Omental fat pad (tissue), 4 donors: ENCODE results near the gene MLPH. TPM values are rescaled to one million over a fixed set of nuclear protein-coding genes. Genes with fewer than 3 reads are reported as not detected.
"Not testable (repeated sequence)": the region's sequence is repeated elsewhere in the genome, so short reads cannot be mapped to it uniquely, and the experiment has no call there.

Source experiments
- ATAC-seq: fragments of 150-250 bp; one replicate; pipeline ENCODE4 v1.9.1; 2016; ENCODE audit warnings: mild to moderate bottlenecking, moderate library complexity; ENCODE audit not compliant: low FRiP score
- DNase-seq: peaks from one replicate; pipeline ENCODE4 v3.0.0-alpha.2; 2019; ENCODE audit warnings: low spot score
- total RNA-seq, 4 donors: library from RNA; depleted of rRNA; stranded (reverse); fragments of >200 nt; gene quantifications; one replicate each; pipeline ENCODE4 v1.1.0, GENCODE V29; 2016
- TF ChIP-seq, protein P1 (sequence below), 3 donors: fragments of 450-650 bp; IDR thresholded peaks; one replicate each; pipeline ENCODE4 v1.5.1; 2016 to 2017; ENCODE audit warnings: antibody characterized with exemption in 3 of 3, mild to moderate bottlenecking in 3 of 3, moderate library complexity in 2 of 3

Gene MLPH
- total RNA-seq, 4 donors from 2014 or later, result 3.8 to 23.6 (median 6.4) TPM

DNA sequence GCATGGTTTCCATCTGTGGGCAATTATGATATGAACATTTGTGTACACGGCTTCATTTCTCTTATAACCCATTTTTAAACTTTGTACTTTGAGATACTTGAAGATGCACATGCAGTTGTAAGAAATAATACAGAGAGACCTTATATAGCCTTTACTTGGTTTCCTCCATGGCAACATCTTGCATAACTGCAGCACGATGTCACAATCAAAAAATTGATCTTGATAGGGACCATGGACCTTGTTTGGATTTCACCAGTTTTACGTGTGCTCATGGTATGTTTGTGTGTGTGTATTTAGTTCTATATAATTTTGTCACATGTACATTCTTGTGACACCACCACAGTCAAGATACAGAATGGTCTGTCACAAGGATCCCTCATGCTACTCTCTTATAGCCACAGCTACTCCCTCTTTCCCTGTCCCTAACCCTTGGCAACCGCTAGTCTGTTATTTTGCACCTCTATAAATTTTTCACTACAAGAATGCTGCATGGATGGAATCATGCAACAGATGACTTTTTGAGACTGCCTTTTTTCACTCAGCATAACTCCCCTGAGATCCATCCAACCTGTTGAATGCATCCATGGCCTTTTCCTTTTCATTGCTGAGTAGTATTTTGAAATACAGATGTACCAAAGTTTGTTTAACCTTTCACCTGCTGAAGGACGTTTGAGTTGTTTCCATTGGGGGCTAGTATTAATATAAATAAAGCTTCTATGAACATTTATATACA lies 19.4 kb upstream of the MLPH start:
- DNase-seq (no peak), ATAC-seq (no peak)
- TF ChIP-seq, protein P1, sequence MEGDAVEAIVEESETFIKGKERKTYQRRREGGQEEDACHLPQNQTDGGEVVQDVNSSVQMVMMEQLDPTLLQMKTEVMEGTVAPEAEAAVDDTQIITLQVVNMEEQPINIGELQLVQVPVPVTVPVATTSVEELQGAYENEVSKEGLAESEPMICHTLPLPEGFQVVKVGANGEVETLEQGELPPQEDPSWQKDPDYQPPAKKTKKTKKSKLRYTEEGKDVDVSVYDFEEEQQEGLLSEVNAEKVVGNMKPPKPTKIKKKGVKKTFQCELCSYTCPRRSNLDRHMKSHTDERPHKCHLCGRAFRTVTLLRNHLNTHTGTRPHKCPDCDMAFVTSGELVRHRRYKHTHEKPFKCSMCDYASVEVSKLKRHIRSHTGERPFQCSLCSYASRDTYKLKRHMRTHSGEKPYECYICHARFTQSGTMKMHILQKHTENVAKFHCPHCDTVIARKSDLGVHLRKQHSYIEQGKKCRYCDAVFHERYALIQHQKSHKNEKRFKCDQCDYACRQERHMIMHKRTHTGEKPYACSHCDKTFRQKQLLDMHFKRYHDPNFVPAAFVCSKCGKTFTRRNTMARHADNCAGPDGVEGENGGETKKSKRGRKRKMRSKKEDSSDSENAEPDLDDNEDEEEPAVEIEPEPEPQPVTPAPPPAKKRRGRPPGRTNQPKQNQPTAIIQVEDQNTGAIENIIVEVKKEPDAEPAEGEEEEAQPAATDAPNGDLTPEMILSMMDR (IDR thresholded peaks at IDR 0.05), result no peak

DNA sequence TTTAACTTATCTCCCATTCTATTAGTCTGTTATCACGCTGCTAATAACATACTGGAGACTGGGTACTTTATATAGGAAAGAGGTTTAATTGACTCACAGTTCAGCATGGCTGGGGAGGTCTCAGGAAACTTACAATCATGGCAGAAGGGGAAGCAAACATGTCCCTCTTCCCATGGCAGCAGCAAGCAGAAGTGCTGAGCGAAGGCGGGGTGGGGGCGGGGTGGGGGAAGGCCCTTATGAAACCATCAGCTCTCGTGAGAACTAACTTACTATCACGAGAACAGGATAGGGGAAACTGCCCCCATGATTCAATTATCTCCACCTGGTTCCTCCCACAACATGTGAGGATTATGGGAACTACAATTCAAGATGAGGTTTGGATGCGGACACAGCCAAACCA lies 17.6 kb upstream of the MLPH start:
- not testable (repeated sequence) for DNase-seq, ATAC-seq

DNA sequence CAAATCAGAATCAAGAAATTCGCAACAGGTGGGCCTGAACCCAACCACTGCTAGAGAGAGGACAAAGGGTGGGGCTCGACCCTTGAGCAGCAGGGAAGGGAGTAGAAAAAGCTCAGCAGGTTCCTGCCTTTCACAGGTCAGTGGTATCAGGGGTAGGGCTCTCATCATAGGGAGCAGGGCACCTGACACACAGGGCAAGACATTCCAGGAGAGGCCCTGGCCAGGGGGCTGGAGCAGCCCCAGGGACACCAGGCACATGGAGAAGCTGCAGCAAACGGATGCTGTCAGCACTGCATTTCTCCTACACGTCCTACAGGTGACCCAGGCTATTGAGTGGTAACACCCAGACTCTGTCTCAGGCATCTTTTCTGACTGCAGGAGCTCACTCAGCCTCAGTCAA lies 17.2 kb upstream of the MLPH start:
- DNase-seq (no peak), ATAC-seq (no peak)
- TF ChIP-seq, protein P1 (IDR thresholded peaks at IDR 0.05), result no peak

DNA sequence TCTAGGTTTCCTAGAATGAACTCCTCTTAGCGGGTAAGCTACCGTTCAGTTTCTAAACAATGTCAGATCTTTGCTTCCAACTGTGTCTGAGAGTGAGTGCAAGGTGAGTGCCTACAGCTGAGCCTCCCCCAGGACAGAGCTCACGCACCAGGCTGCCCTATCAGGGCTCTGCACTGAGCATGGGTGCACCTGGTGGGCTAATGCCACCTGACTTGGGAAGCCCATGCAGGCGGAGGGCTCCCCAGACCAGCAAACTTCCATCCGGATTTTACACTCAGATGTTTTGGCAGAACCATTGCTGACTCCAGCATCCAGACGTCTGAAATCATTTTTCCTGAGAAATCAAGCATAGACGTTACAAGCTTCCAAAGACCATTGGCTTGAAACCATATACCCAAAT lies 16.1 kb upstream of the MLPH start:
- DNase-seq (no peak), ATAC-seq (no peak)
- TF ChIP-seq, protein P1 (IDR thresholded peaks at IDR 0.05), result no peak

DNA sequence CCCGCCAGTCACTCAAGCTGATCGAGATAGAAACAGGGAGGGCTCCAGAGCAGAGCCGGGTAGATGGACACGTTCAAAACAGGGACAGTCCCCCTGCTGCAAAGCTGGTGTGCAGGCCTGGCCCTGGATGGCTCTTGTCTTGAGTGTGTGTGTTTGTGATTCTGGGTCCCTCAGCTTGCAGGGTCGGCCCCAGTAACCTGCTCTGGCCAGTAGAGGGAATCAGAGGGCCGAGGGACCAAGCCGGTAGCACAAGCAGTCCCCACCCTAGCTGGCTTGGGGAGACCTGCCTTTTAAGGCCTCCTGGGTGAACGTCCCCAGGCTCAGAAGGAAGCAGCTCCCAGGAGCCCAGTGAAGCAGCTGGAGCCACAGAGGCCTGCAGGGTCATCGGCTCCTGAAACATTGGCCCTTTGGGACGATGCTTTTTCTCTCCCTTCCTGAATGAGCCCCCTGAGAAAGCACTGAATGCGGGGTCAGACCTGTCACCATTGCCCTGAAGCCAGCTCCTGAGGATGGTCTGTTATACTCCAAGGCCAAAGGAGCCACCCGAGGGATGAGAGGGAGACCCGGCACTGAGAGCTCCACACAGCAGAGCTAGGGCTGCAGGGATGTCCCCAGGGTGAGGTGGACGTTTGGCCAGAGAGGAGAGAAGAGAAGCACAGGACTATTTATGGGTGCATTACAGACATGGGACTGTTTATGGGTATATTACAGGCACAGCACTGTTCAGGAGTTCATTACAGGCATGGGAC lies 15.4 kb upstream of the MLPH start:
- no peak for ATAC-seq
- TF ChIP-seq, protein P1 (IDR thresholded peaks at IDR 0.05), result peak in 1 of 3 donors; percentile 1
- DNase-seq, result no peak

DNA sequence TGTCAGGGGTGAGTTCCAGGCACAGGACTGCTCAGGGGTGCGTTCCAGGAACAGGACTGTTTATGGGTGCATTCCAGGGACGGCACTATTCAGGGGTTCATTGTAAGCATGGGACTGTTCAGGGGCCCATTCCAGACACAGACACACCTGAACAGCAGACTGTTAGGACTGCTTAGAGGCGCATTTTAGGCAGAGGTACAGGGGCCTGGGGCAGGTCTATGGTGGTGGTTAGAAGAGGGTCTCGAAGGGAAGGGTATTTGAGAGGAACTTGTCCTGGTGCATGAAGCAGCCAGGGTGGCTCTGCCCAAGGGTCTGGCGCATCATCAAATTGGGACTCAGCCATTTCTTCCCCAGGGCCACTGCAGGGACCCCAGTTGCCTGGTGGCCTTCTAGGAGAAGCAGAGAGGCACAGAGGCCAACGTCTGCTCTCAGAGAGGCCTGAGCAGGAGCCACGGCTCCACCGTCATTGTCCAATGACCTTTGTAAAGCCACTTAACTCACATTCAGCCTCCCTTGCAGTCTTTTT lies 14.8 kb upstream of the MLPH start:
- no peak for ATAC-seq
- no peak for DNase-seq
- TF ChIP-seq, protein P1 (IDR thresholded peaks at IDR 0.05), result no peak

DNA sequence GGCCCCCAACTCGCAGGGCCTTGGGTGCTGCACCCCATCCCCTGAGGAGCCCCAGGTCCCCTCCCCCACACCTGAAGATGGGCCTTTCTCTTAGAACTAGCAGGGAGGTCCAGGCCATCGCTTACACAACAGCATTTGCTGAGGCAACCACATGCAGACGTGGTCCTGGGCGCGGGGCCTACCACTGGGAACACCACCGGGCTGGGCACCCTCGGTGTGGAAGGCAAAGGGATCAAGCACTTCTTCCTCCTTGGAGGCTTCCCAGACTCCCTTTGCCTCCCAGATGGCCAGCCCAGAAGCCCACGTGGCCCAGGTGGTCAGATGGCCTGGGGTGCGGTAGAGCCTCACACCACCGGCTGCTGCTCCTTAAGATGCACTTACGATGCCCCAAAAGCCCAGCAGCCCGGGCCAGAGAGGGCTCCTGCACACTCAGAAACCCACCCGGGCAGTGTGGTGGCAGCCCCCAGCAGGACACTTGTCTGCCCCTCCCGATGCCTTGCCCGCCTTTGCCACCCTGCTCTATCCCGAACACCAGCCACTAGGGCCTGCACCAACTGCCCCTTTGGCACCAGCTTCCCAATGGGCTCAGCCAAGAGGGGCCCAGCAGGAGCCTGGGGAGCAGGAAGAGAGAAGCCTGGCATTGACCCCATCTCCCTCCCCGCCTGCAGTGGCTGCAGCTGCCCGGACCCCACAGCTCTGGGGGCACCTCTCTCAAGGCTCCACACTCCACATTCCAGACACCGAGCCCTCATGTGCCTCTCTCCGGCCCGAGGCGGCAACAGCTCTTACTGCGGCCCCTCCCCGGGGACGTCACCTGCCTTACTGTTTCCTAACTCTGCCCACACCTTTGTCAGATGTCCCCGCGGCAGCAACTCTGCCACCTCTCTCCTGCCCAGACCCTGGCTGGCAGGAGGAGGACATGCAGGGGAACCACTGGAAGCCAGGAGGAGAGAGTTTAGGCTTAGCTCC lies 13.9 kb upstream of the MLPH start:
- no peak for ATAC-seq
- no peak for DNase-seq
- TF ChIP-seq, protein P1 (IDR thresholded peaks at IDR 0.05), result no peak
